Ishikawa (cell line): ENCODE data around the gene MDFI.

Source experiments
- CEBPB ChIP-seq: IDR thresholded peaks from 2 replicates; pipeline ENCODE4 v1.6.1; 2012
- TF ChIP-seq, protein P1 (sequence below): IDR thresholded peaks from 2 replicates; pipeline ENCODE4 v1.6.1; 2012

GRCh38 chr6:41656002-41656691 lies 17.9 kb downstream of the MDFI start:
- no peak for TF ChIP-seq CEBPB
- TF ChIP-seq, protein P1, sequence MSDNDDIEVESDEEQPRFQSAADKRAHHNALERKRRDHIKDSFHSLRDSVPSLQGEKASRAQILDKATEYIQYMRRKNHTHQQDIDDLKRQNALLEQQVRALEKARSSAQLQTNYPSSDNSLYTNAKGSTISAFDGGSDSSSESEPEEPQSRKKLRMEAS = no peak
